HepG2 (cell line): ENCODE results near the gene GNAS. TPM values are rescaled to one million over a fixed set of nuclear protein-coding genes. Genes with fewer than 3 reads are reported as not detected.

ENCODE experiments used
- ATAC-seq: fragments of 200-7000 bp; cut with Tn5 transposase; 3 replicates; pipeline ENCODE4 v1.9.1; 2020; ENCODE audit warnings: mild to moderate bottlenecking, moderate library complexity
- BruUV-seq: library from RNA; stranded (reverse); fragments of 400-500 nt; replicated peaks from 2 replicates; lab custom pipeline; 2021; lab: Mats Ljungman, UMichigan
- CTCF ChIA-PET: fragments of 300-600 bp; formaldehyde crosslinking; extraction: SDS; loops from one replicate; lab custom pipeline; 2021; ENCODE audit warnings: low total read pairs, inconsistent platforms, low intra/inter-chr PET ratio; lab: Yijun Ruan, JAX
- POLR2A ChIA-PET: fragments of 350-600 bp; sonication (Branson Sonifier 250); formaldehyde crosslinking; loops from one replicate; lab custom pipeline; 2020; ENCODE audit warnings: antibody characterized with exemption, inconsistent platforms; lab: Yijun Ruan, JAX
- DNase-seq: peaks from one replicate; pipeline ENCODE4 v3.0.0-alpha.2; 2015; ENCODE audit warnings: low spot score
- FAIRE-seq: peaks from 3 replicates; lab custom pipeline; 2011; peaks lifted over from hg19 to GRCh38; lab: Jason Lieb, UNC
- H2AFZ ChIP-seq: one replicate; pipeline ENCODE4 v1.6.1; 2011; ENCODE audit warnings: low read length, inconsistent platforms
- H3K27ac ChIP-seq: fragments of 300-600 bp; 3 replicates; pipeline ENCODE4 v1.8.0; 2011; ENCODE audit warnings: mixed run types, mild to moderate bottlenecking, mixed read lengths, low read length, inconsistent platforms; ENCODE audit not compliant: insufficient read depth; ENCODE audit errors: extremely low read length
- H3K27me3 ChIP-seq, 2 experiments: fragments of 200-600 bp in 1 of 2; 2 replicates in 1 of 2; 3 replicates in 1 of 2; pipeline versions ENCODE4 v1.6.0 to v1.8.0; 2011; ENCODE audit warnings: low read length in 2 of 2, mild to moderate bottlenecking in 2 of 2, moderate library complexity in 2 of 2, inconsistent platforms in 1 of 2; ENCODE audit not compliant: insufficient read depth in 2 of 2, control insufficient read depth in 1 of 2
- H3K36me3 ChIP-seq, 2 experiments: fragments of 200-600 bp in 1 of 2; replicated peaks in 1 of 2; 2 replicates in 1 of 2; 3 replicates in 1 of 2; pipeline versions ENCODE4 v1.5.1 to v1.8.0; 2011; ENCODE audit warnings: low read length in 2 of 2, inconsistent platforms in 1 of 2; ENCODE audit not compliant: insufficient read depth in 2 of 2, control insufficient read depth in 1 of 2
- H3K4me1 ChIP-seq: 2 replicates; pipeline ENCODE4 v1.5.1; 2012; ENCODE audit warnings: low read length, inconsistent platforms; ENCODE audit not compliant: insufficient read depth
- H3K4me2 ChIP-seq: 2 replicates; pipeline ENCODE4 v1.6.0; 2011; ENCODE audit warnings: low read depth, low read length, inconsistent platforms
- H3K4me3 ChIP-seq, 3 experiments: fragments of 200-600 bp in 1 of 3; sonication (generic), shearing (Covaris generic) in 1 of 3; replicated peaks in 1 of 3; 2 replicates each; pipeline ENCODE4 v1.5.1; 2011 to 2016; ENCODE audit warnings: low read length in 3 of 3, inconsistent platforms in 2 of 3, low read depth in 2 of 3, mild to moderate bottlenecking in 2 of 3, control low read depth in 1 of 3, mixed read lengths in 1 of 3; ENCODE audit not compliant: insufficient read depth in 1 of 3
- H3K79me2 ChIP-seq: one replicate; pipeline ENCODE4 v1.6.1; 2011; ENCODE audit warnings: low read length, inconsistent platforms; ENCODE audit not compliant: insufficient read depth
- H3K9ac ChIP-seq: 2 replicates; pipeline ENCODE4 v1.6.0; 2011; ENCODE audit warnings: mild to moderate bottlenecking, low read depth, low read length, inconsistent platforms; ENCODE audit not compliant: insufficient read depth
- H3K9me3 ChIP-seq: 2 replicates; pipeline ENCODE4 v1.5.1; 2012; ENCODE audit warnings: mild to moderate bottlenecking, low read length
- H4K20me1 ChIP-seq: 2 replicates; pipeline ENCODE4 v1.6.0; 2011; ENCODE audit warnings: inconsistent platforms, mild to moderate bottlenecking, low read length, moderate library complexity; ENCODE audit not compliant: insufficient read depth
- DMAP1 ChIP-seq: IDR thresholded peaks from 2 replicates; pipeline ENCODE4 v1.6.1; 2016
- EEA1 ChIP-seq: sonication (generic); formaldehyde crosslinking; IDR thresholded peaks from 2 replicates; pipeline ENCODE4 v1.5.1; 2020; ENCODE audit warnings: mild to moderate bottlenecking, missing genetic modification reagents, borderline replicate concordance
- HDAC6 ChIP-seq: fragments of 200-600 bp; sonication (generic); IDR thresholded peaks from 2 replicates; pipeline ENCODE4 v1.7.0; 2017; ENCODE audit warnings: mild to moderate bottlenecking, antibody characterized with exemption, low read length, low read depth
- LCORL ChIP-seq, 2 experiments: fragments of 450-650 bp in 1 of 2; sonication (generic) in 1 of 2; formaldehyde crosslinking in 1 of 2; IDR thresholded peaks; 2 replicates each; pipeline versions ENCODE4 v1.5.0 to v1.6.1; 2017 to 2020; ENCODE audit warnings: antibody characterized with exemption in 1 of 2, missing genetic modification reagents in 1 of 2
- NR2F6 ChIP-seq, 2 experiments: IDR thresholded peaks; 2 replicates each; pipeline ENCODE4 v1.6.1; 2016; ENCODE audit warnings: antibody characterized with exemption in 1 of 2, mild to moderate bottlenecking in 1 of 2
- RFXAP ChIP-seq: sonication (generic); formaldehyde crosslinking; IDR thresholded peaks from 2 replicates; pipeline ENCODE4 v1.4.0; 2020; ENCODE audit warnings: missing genetic modification reagents, borderline replicate concordance
- RXRB ChIP-seq: IDR thresholded peaks from 2 replicates; pipeline ENCODE4 v1.6.1; 2016; ENCODE audit warnings: borderline replicate concordance, missing genetic modification reagents, missing compliant biosample characterization
- SP2 ChIP-seq: sonication (generic); formaldehyde crosslinking; IDR thresholded peaks from 2 replicates; pipeline ENCODE4 v1.5.1; 2020; ENCODE audit warnings: mild to moderate bottlenecking, missing genetic modification reagents
- STAG1 ChIP-seq: sonication (generic); formaldehyde crosslinking; IDR thresholded peaks from 2 replicates; pipeline ENCODE4 v1.4.0; 2020; ENCODE audit warnings: missing genetic modification reagents
- U2AF2 ChIP-seq: fragments of 200-400 bp; formaldehyde crosslinking; IDR thresholded peaks from 2 replicates; pipeline ENCODE4 v1.6.1; 2017; ENCODE audit warnings: low read depth, mild to moderate bottlenecking, low read length
- ZNF253 ChIP-seq: sonication (generic); formaldehyde crosslinking; IDR thresholded peaks from 2 replicates; pipeline ENCODE4 v1.8.0; 2022; ENCODE audit warnings: mild to moderate bottlenecking, missing genetic modification reagents, borderline replicate concordance
- ZNF264 ChIP-seq: sonication (generic); formaldehyde crosslinking; IDR thresholded peaks from 2 replicates; pipeline ENCODE4 v1.4.0; 2020; ENCODE audit warnings: missing genetic modification reagents
- ZNF30 ChIP-seq: sonication (generic); formaldehyde crosslinking; IDR thresholded peaks from 2 replicates; pipeline ENCODE4 v1.5.0; 2020; ENCODE audit warnings: mild to moderate bottlenecking, missing genetic modification reagents
- ZNF383 ChIP-seq: sonication (generic); formaldehyde crosslinking; IDR thresholded peaks from 2 replicates; pipeline ENCODE4 v1.4.0; 2020; ENCODE audit warnings: missing genetic modification reagents, mild to moderate bottlenecking, borderline replicate concordance
- ZNF879 ChIP-seq: sonication (generic); formaldehyde crosslinking; IDR thresholded peaks from 2 replicates; pipeline ENCODE4 v1.8.1; 2023; ENCODE audit warnings: missing genetic modification reagents
- ZSCAN21 ChIP-seq: sonication (generic); formaldehyde crosslinking; IDR thresholded peaks from 2 replicates; pipeline ENCODE4 v1.8.0; 2022; ENCODE audit warnings: mild to moderate bottlenecking, missing genetic modification reagents, moderate library complexity, borderline replicate concordance
- ZSCAN5A ChIP-seq: sonication (generic); formaldehyde crosslinking; IDR thresholded peaks from 2 replicates; pipeline ENCODE4 v1.8.0; 2022; ENCODE audit warnings: mild to moderate bottlenecking, missing genetic modification reagents, borderline replicate concordance
- WGBS: methylation state at CpG from one replicate; pipeline ENCODE4 v1.1.6; 2017; ENCODE audit warnings: low lambda C conversion rate; 5-methylcytosine and 5-hydroxymethylcytosine counted together
- in situ Hi-C: cut with HindIII; loops from 2 replicates; pipeline ENCODE4 v1.10.0; 2017; ENCODE audit warnings: low pct_unique_long_range_greater_than_20kb; ENCODE audit not compliant: extremely low pct_ligation_motif_present
- intact Hi-C: fragments of 100-400 bp; cut with micrococcal nuclease; formaldehyde crosslinking; loops from one replicate; pipeline ENCODE4 v1.10.0; 2022; ENCODE audit not compliant: unreplicated experiment
- polyA plus RNA-seq, 8 experiments: library from polyadenylated mRNA; depleted of rRNA in 3 of 8; stranded (reverse) in 7 of 8; unstranded in 1 of 8; fragments of >200 nt; fragmentation: Illumina TruSeq in 4 of 8; extraction: Trizol in 4 of 8; gene quantifications; 2 replicates each; pipeline versions ENCODE4 v1.2.1 to v1.2.3, GENCODE V29; 2011 to 2016; ENCODE audit warnings: low read depth in 4 of 8, missing spikeins in 1 of 8, mixed read lengths in 1 of 8; ENCODE audit not compliant: insufficient read depth in 1 of 8
- total RNA-seq, 5 experiments: library from RNA; depleted of rRNA; stranded (reverse); fragments of >200 nt; fragmentation: Illumina TruSeq; extraction: Trizol; gene quantifications; 2 replicates each; pipeline ENCODE4 v1.2.3, GENCODE V29; 2016; ENCODE audit warnings: low read depth in 1 of 5

The GNAS gene
- total and polyA plus RNA-seq, 2 of the 13 experiments (the other 11 are each of a cell fraction or from before 2014, with no cell fraction given) = 407 to 1,008 TPM

GRCh38 chr20:58867211-58867610 lies 14.7 kb downstream of the GNAS start:
- no peaks in the 10 kb centered on the region for H4K20me1 ChIP-seq
- H3K4me2 ChIP-seq = no peak overlapping the region
- no peaks in the 10 kb centered on the region for H3K36me3 ChIP-seq
- peaks cover 0 to 14% of the 10 kb centered on the region in 2 experiments; a peak in 3 of 5 replicates for H3K27me3 ChIP-seq
- FAIRE-seq = no peak
- H3K4me1 ChIP-seq = peaks cover 9% of the 10 kb centered on the region; the same call in 1 of the 2 replicates
- no peaks in the 10 kb centered on the region for H3K79me2 ChIP-seq
- H3K27ac ChIP-seq = no peak overlapping the region
- TF ChIP-seq HDAC6 (no peak), ZSCAN21 (CRISPR knock-in tag) (no peak), ZNF264 (CRISPR knock-in tag) (no peak), NR2F6 (IDR thresholded peaks at IDR 0.05) (no peak), NR2F6 (CRISPR knock-in tag; IDR thresholded peaks at IDR 0.05) (no peak), ZNF383 (no peak), RXRB (no peak), ZNF879 (CRISPR knock-in tag) (no peak), EEA1 (no peak)
- no peak overlapping the region for H2AFZ ChIP-seq
- POLR2A ChIA-PET = interaction anchor here (1.3 kb wide), 1 partner anchor 114 kb away, joined by 4 read pairs; the partner anchor contains the start of gene NELFCD
- intact Hi-C loops = no loop called here
- no peaks in the 10 kb centered on the region for H3K9me3 ChIP-seq
- 4% methylated on average over 5 of the region's 5 CpGs for WGBS
- DNase-seq = no peak
- no TSS peak for BruUV-seq
- no peak overlapping the region for H3K9ac ChIP-seq
- in situ Hi-C loops = loop anchor here (5.0 kb wide), 1 partner anchor 630 kb away; no protein-coding TSS in a partner anchor
- no peak for ATAC-seq
- CTCF ChIA-PET = no interaction called here
- no peak overlapping the region for H3K4me3 ChIP-seq

- peak; percentile 42 for FAIRE-seq
- Histone ChIP-seq H3K9me3 (no peaks in the 10 kb centered on the region), H3K4me3 (no peak overlapping the region), H2AFZ (no peak overlapping the region), H3K36me3 (no peaks in the 10 kb centered on the region), H3K27ac (no peak overlapping the region), H3K79me2 (no peaks in the 10 kb centered on the region), H3K27me3 (peaks cover 0 to 14% of the 10 kb centered on the region in 2 experiments; a peak in 3 of 5 replicates), H3K4me2 (peak overlapping the region; percentile 48), H3K4me1 (peaks cover 9% of the 10 kb centered on the region; the same call in 1 of the 2 replicates), H3K9ac (no peak overlapping the region), H4K20me1 (no peaks in the 10 kb centered on the region)
- 11% methylated on average over 14 of the region's 14 CpGs for WGBS
- peak; percentile 50 for ATAC-seq
- in situ Hi-C loops (loop anchor here (5.0 kb wide), 1 partner anchor 629 kb away; no protein-coding TSS in a partner anchor), intact Hi-C loops (no loop called here)
- no peak for DNase-seq
- POLR2A ChIA-PET = no interaction called here
- CTCF ChIA-PET = interaction anchor here (1.1 to 3.9 kb wide), 3 partner anchors 339 to 535 kb away, joined by 3 to 80 read pairs (median 5); no protein-coding TSS in a partner anchor
- no TSS peak for BruUV-seq
- TF ChIP-seq U2AF2 (no peak), SP2 (CRISPR knock-in tag) (no peak), ZSCAN5A (CRISPR knock-in tag) (no peak), STAG1 (peak; percentile 91), LCORL (IDR thresholded peaks at IDR 0.05) (no peak), LCORL (CRISPR knock-in tag; IDR thresholded peaks at IDR 0.05) (0 out of 2 replicates have a peak, but pooled peaks have one; percentile 18), ZNF253 (CRISPR knock-in tag) (no peak), ZNF30 (CRISPR knock-in tag) (no peak), RFXAP (CRISPR knock-in tag) (0 out of 2 replicates have a peak, but pooled peaks have one; percentile 15), DMAP1 (CRISPR knock-in tag) (no peak)
These were observed 16.3 kb downstream of the GNAS start for GRCh38 chr20:58868795-58869194.
